Cardiac muscle cell (in vitro differentiated cells and primary cell): ENCODE results near the gene ZNF789. TPM values are rescaled to one million over a fixed set of nuclear protein-coding genes. Genes with fewer than 3 reads are reported as not detected.

Source experiments
- DNase-seq, 2 donors: peaks; one replicate each; pipeline versions ENCODE4 v3.0.0 to v3.0.0-alpha.2; 2010 to 2017; ENCODE audit warnings: low read depth in 1 of 2, low spot score in 1 of 2
- H3K27ac ChIP-seq: fragments of 200-600 bp; sonication (generic); 2 replicates; pipeline ENCODE4 v1.5.1; 2016
- H3K27me3 ChIP-seq: fragments of 200-600 bp; sonication (generic); 2 replicates; pipeline ENCODE4 v1.6.0; 2016; ENCODE audit warnings: control low read depth
- H3K36me3 ChIP-seq: fragments of 200-600 bp; sonication (generic); 2 replicates; pipeline ENCODE4 v1.5.1; 2016; ENCODE audit warnings: control low read depth
- H3K4me1 ChIP-seq: fragments of 200-600 bp; sonication (generic); 2 replicates; pipeline ENCODE4 v1.8.1; 2017; ENCODE audit warnings: low read depth, mild to moderate bottlenecking, mixed run types
- H3K4me3 ChIP-seq: fragments of 200-600 bp; sonication (generic); 2 replicates; pipeline ENCODE4 v1.5.1; 2016; ENCODE audit warnings: mild to moderate bottlenecking
- H3K9me3 ChIP-seq: fragments of 200-600 bp; sonication (generic); 2 replicates; pipeline ENCODE4 v1.5.1; 2017; ENCODE audit warnings: low read depth, mild to moderate bottlenecking, control low read depth
- CTCF ChIP-seq: IDR thresholded peaks from 2 replicates; pipeline ENCODE4 v1.5.1; 2012; ENCODE audit warnings: low read depth, mild to moderate bottlenecking, low read length
- polyA plus RNA-seq: library from polyadenylated mRNA; unstranded; fragments of >200 nt; fragmentation: Nextera tagmentation; extraction: Ambion mirVana; gene quantifications from 2 replicates; pipeline ENCODE4 v1.2.1, GENCODE V29; 2016
- total RNA-seq: library from RNA; depleted of rRNA; stranded (reverse); fragments of >200 nt; gene quantifications from 2 replicates; pipeline ENCODE4 v1.2.3, GENCODE V29; 2016

ZNF789 gene
- total and polyA plus RNA-seq, 2 experiments from 2014 or later: 9.0 to 15.3 TPM

DNA sequence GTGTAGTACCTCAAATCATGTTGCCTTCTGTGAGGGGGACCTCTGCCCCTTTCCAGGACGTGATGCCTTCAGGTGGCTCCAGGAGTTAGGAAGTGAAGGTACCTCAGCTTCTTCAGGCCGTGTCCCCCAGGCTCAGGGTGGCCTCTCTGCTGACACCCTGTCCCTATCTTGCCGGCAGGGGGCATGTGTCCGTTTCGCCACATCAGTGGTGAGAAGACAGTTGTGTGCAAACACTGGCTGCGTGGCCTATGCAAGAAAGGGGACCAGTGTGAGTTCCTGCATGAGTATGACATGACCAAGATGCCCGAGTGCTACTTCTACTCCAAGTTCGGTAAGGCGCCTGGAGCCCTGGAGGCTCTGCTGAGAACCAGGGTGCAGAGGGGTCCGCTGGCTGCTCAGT lies 24.7 kb upstream of the ZNF789 start:
- H3K27ac ChIP-seq: no peak overlapping the region
- TF ChIP-seq CTCF: no peak
- H3K4me1 ChIP-seq: no peaks in the 10 kb centered on the region
- H3K27me3 ChIP-seq: no peaks in the 10 kb centered on the region
- no peaks in the 10 kb centered on the region for H3K9me3 ChIP-seq
- no peak for DNase-seq
- no peak overlapping the region for H3K4me3 ChIP-seq
- peaks cover 43% of the 10 kb centered on the region for H3K36me3 ChIP-seq

- no peak overlapping the region for H3K4me3 ChIP-seq
- H3K9me3 ChIP-seq: no peaks in the 10 kb centered on the region
- H3K27me3 ChIP-seq: no peaks in the 10 kb centered on the region
- DNase-seq: no peak
- no peak for TF ChIP-seq CTCF
- no peak overlapping the region for H3K27ac ChIP-seq
- peaks cover 47% of the 10 kb centered on the region for H3K36me3 ChIP-seq
- H3K4me1 ChIP-seq: no peaks in the 10 kb centered on the region
Observed at GRCh38 chr7:99448855-99449254, 23.8 kb upstream of the ZNF789 start.

- no peak for DNase-seq
Observed at GRCh38 chr7:99449326-99449725, 23.4 kb upstream of the ZNF789 start.

DNA sequence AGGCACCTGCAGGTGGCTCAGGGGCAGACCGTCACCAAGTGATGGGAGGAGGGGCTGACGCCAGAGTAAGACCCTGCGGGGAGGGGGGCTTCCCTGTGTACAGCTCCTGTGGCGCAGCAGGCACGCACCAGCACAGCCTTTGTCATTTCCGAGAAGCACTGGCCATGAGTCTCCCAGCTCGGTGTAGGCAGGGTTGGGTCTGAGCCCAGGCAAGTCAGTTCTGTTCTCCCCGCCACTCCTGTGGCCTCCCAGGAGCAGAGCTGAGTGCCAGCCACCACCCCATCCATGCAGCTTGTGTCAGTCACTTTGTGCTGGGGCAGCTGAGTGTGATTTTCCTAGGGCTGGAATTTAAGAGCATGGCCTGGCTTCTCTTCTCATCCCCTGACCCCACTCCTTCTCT lies 20.8 kb upstream of the ZNF789 start:
- Histone ChIP-seq H3K36me3 (peaks cover 41% of the 10 kb centered on the region), H3K4me1 (no peaks in the 10 kb centered on the region), H3K4me3 (no peak overlapping the region), H3K9me3 (no peaks in the 10 kb centered on the region), H3K27ac (no peak overlapping the region), H3K27me3 (no peaks in the 10 kb centered on the region)
- no peak for TF ChIP-seq CTCF
- no peak for DNase-seq

More at GRCh38 chr7:99449326-99449725, 23.4 kb upstream of the ZNF789 start:
- no peaks in the 10 kb centered on the region for H3K27me3 ChIP-seq
- H3K4me1 ChIP-seq: no peaks in the 10 kb centered on the region
- H3K4me3 ChIP-seq: no peak overlapping the region
- no peaks in the 10 kb centered on the region for H3K9me3 ChIP-seq
- peaks cover 52% of the 10 kb centered on the region for H3K36me3 ChIP-seq
- H3K27ac ChIP-seq: no peak overlapping the region
- TF ChIP-seq CTCF: no peak

- Histone ChIP-seq H3K27ac (no peak overlapping the region), H3K27me3 (no peaks in the 10 kb centered on the region), H3K9me3 (no peaks in the 10 kb centered on the region), H3K4me1 (no peaks in the 10 kb centered on the region), H3K36me3 (peaks cover 44% of the 10 kb centered on the region), H3K4me3 (no peak overlapping the region)
- no peak for DNase-seq
- no peak for TF ChIP-seq CTCF
Observed at GRCh38 chr7:99452541-99452940, 20.1 kb upstream of the ZNF789 start.

DNA sequence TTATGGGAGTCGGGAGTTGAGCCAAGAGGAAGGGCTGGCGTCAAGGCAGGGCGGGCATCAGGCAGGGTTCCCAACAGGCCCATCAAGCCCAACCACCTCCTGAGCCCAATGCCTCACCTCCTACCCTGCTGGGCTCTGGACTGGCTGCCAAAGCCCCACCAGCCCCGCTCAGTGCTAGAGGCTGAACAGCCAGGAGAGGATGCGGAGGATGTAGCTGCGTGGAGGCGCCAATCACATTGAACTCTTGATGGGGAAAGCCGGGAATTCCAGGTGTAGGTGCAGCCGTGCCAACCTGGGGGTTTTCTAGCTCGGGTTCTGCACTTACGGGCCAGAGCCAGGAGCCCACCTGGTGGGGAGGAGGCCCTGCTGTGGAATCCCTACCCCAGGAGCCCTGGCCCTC lies 19.6 kb upstream of the ZNF789 start:
- Histone ChIP-seq H3K27me3 (no peaks in the 10 kb centered on the region), H3K9me3 (no peaks in the 10 kb centered on the region), H3K4me3 (no peak overlapping the region), H3K4me1 (no peaks in the 10 kb centered on the region), H3K27ac (no peak overlapping the region), H3K36me3 (peaks cover 45% of the 10 kb centered on the region)
- DNase-seq: no peak
- TF ChIP-seq CTCF: no peak
